Stimulated activated CD8-positive, alpha-beta memory T cell treated with anti-CD3 and anti-CD28 coated beads, Interleukin-4, amount 100 ng/mL, for 1 hour (primary cell): Measurements from ENCODE around the gene UGT1A1.

Source experiments
- DNase-seq, 2 donors: peaks; one replicate each; pipeline ENCODE4 v3.0.0-alpha.2; 2020; ENCODE audit warnings: low read depth in 2 of 2, low spot score in 1 of 2

UGT1A1 gene

DNA sequence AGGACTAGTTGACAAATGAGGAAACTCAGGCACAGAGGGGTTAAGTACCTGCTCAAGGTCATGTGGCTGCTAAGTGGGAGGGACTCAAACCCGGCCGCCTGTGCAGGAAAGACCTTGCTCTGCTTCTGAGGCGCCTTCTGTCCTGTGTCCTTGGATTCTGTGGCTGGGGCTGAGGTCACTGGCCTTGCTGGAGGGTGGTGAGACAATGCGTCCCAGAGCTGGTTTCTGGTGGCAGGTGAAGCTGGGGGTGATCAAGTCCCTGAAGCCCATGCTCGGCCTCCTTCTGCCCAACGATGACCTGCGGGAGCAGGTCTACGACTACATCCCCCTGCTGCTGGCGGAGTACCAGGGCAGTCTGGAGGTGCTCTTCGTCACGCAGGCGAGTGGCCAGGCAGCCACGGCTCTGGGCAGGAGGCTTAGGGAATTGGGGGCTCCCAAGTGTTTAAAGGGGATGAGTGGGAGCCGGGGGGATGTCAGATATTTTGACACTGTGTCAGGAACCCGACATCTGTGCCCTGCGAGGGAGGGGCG is 34.1 kb downstream of the UGT1A1 start:
- DNase-seq = no peak

DNA sequence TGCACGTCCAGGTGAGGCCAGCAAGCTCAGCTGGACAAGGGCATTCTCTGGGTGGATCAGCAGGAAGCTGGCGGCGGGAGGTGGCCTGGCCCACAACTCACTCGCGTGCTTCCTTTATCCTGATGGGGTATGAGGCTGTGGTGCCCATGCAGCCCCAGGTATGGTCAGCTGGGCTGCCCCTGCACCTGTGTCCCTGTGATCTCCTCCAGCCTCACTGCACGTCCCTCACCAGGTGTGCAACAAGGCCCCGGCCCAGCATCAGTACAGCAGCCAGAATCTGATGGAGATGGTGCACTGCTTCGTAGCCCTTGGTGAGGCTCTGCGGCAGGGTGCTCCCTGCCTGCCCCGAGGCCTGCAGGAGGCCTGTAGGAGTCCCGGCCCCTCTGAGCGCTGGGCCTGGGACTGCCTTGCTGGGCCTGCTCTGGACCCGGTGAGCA is 35.7 kb downstream of the UGT1A1 start:
- DNase-seq = no peak

DNA sequence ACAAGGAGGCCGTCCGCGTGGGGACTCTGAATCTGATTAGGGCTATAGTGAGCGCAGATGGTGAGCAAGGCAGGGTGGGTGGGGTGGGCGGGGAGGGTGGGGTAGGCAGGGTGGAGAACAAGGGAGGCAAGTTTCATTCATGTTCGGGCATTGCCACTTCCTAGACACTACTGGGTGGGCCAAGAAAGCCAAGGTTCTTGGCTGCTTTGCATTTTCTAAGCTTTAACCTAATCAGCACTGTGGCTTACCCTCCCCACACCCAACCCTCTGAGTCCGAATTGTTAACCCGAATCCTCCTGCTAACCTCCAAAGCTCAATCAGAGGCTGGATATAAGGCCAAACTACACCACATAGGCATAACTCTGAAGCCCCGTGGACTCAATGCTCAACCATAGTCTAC is 36.2 kb downstream of the UGT1A1 start:
- DNase-seq = no peak

DNA sequence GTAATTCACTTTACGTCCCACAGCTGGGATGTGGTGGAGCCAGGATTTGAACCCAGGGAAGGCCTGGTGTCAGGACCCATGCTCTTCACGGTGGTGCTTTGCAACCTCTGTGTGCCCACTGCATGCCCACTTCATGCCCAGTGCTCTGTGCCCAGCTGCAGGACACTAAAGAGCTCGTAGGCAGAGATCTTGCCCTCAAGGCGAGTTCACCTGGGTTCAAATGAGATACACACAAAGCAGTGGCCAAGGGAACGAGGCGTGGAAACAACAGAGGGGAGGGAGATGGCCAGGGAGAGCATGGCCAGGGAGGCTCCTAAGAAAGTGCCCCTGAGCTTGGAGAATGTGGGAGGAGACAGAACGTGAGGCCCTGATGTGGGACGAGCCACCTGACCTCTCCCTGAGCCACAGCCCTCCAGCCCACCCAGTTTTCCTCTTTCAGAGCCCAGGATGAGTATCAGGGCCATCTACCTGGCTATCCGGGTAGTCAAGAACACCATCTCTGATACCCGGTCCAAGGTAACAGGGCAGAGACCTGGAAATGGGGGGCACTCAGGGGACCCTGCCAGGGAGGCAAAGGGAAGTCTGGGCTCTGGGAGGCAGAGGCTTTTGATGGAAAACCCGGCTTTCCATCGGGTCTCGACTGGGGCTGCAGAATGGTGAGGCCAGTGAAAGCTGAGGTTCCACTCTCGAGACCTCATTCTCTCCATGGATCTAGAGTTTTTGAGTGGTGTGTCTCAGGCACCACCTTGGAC is 38.4 kb downstream of the UGT1A1 start:
- DNase-seq = no peak

DNA sequence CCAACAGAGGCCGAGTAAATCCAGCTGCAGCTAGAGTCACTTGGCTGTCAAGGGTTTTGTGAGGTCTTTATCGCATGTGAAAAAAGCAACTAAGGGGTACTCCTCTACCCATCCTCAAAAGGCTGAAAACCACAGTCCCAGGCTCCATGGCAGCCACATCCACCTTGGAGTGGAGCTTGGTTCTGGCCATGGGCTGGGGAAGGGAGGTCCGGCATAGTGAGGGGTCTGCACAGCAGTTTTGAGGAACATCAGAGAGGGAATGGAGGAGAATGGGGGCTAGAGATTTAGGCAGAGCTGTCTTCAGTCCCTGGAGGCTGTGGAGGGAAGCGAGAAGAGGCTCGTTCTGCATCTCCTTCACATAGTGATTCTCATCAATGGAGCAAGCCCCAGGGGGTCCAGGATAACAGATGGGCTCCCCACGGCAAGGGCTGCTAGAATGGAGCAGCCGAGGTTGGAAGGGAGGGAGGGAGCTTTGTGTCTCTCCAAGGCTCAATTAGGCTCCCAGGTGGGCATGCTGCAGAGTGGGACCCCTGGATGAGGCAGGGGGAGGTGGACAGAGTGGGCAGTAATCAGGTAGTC is 39.1 kb downstream of the UGT1A1 start:
- no peak for DNase-seq

DNA sequence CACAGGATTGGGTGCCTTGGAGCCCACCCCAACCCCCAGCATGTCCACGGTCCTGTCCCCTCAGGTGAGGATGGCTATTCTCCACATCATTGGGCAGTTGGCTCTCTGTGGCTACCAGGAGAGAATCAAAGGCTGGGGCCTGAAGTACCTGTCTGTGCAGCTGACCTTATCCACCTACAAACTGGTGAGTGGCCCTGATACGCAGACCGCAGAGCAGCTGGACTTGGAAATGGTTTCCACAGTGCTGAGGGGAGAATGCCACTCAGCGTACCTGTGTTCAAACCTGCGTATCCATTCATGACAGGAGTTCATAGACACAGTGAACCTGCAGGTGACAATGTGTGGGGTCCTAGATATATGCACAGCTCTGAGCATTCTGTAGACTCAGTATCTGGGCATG is 39.6 kb downstream of the UGT1A1 start:
- DNase-seq = no peak

DNA sequence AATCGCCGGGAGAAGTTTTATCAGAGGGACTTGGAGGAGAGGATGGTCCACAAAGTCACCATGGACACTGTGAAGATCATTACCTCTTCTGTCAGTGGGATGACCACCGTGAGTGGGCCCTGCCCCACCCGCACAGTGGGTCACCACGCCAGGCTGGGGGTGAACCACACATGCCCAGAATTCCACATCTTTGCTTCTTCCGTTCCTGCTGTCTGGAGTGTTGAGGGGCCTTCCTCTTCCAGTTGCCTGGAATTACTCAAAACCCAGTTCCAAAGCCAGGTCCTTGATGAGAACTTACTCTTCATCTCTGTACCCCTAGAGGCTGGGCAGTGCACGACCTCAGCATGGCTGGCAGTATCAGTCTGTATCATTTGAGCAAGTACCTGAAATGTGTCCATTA is 40.1 kb downstream of the UGT1A1 start:
- DNase-seq = no peak

DNA sequence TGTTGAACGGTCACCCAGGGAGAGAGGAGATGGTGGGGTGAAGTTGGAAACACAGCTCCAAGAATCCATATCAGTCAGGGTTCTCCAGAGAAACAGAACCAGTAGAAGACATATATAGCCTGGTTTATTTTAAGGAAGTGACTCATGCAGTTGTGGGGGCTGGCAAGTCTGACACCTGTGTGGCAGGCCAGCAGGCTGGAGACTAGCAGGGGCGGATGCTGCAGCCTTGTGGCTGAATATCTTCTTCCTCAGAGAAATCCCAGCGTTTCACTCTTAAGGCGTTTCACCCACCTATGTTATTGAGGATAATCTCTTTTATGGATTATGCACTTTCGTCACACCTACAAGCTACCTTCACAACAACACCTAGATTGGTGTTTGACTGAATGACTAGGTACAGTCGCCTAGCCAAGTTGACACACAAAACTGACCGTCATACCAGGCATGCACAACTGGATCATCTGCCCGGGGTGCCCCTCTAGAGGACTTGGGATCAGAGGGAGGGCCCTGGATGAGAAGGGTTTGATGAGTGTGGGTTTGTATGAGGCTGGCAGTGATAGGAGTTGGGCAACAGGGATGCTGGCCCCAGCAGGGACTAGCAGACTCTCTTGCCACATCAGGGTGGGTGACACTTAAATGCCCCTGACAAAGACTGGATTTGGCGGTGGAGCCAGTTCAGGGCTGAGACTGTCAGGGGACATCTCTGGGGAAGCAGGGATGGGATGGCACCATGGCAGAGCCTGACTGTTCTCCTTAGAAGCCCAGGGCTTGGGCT is 41.5 kb downstream of the UGT1A1 start:
- DNase-seq = no peak

DNA sequence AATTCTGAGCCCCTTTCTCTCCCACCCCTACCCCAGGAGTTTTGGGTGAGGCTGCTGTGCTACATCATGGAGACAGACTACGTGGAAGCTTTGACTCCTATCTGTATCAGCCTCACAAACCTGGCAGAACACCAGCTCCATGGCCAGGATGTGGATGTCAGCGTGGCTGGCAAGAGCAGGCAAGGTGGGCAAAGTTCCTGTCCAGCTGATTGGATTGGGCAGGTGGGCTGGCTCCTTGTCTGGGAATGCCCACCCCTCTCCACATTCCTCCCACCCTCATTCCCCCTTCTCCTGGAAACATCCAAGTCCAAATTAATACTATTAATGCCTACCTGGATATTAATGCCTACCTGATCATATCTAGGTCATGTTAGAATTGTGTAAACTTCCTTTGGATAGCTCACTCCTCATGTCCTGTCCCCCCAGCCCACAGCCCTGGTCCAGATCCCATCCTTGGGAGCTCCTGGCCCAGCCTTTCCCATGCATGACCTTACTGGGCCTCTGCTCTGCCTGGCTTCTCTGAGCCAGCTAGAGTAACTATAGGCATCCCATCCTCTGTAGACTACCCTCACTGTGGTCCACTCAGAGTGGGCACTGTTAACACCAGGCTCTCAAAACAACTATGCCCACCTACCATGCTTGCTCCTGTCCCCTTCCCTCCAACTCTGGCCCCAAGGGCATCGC is 42.2 kb downstream of the UGT1A1 start:
- DNase-seq = no peak

DNA sequence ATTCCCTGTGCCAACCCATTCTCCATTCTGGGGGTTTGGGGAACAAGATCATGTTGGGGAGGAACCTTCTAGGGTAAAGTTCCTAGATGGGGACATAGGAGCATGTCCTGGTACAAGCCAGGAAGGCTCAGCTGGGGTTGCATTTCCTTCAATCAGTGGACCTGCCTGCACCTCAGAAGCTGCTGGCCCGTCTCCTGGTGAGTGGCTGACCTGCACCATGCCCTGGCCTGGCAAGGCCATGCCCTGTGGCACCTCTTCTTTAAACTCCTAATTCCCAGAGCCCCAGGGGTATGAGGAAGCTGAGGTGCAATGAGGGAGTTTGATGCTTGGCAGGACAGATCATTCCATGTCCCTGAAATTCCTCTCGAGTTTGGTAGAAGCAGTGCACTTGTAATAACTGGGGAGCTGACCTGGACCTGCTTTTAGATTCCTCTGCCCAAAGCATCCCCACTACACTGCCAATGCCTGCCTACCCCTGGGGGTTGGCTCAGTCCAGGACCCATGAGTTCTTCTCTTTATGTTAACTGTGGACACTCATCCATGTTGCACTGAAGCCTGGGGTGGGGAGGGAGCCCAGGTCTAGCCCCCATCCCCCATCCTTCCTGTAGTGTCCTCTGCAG is 43.3 kb downstream of the UGT1A1 start:
- no peak for DNase-seq

DNA sequence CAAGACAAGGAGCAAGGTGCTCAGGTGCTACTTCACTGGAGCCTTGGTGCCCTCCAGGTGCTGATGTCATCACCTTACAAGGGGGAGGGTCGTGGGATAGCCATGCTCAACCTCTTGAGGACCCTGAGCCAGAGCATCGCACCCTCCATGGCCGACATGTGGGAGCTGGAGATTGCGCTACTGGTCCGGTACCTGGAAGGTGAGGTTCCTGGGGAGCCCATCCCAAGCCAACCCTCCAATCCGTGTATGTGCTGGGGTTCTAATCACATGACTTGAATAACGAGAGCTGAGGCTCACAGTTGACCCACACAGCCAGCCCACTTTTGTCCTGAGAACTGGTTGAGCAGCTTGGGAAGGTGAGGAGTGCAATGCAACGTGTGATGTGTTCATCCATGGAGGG is 43.9 kb downstream of the UGT1A1 start:
- no peak for DNase-seq

DNA sequence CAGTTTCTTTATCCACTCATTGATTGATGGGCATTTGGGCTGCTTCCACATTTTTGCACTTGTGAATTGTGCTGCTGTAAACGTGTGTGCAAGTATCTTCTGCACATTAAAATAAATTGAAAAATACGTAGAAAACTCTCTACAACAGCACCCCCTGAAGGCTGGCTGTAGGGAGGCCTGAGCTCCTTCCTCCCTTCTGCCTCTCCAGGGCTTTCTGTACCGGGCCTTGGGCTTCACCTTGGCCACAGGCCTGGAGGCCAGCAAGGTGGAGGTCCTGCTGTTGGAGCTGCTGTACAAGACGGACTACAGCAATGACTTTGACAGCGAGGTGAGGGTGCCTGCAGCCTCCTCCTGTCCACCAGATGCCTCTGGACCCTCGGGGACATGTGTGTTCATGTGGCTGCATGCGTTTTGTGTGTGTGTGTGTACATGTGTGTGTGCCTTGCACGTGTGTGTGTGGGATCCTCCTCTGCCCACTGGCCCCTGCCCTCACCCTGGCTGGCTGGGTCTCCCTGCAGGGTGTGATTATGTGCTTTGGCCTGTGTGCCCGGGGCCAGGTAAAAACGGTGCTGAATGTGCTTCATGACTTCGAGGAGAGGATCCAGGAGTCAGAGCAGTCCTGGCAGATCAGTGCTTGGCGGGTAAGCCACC is 47.3 kb downstream of the UGT1A1 start:
- DNase-seq = no peak

DNA sequence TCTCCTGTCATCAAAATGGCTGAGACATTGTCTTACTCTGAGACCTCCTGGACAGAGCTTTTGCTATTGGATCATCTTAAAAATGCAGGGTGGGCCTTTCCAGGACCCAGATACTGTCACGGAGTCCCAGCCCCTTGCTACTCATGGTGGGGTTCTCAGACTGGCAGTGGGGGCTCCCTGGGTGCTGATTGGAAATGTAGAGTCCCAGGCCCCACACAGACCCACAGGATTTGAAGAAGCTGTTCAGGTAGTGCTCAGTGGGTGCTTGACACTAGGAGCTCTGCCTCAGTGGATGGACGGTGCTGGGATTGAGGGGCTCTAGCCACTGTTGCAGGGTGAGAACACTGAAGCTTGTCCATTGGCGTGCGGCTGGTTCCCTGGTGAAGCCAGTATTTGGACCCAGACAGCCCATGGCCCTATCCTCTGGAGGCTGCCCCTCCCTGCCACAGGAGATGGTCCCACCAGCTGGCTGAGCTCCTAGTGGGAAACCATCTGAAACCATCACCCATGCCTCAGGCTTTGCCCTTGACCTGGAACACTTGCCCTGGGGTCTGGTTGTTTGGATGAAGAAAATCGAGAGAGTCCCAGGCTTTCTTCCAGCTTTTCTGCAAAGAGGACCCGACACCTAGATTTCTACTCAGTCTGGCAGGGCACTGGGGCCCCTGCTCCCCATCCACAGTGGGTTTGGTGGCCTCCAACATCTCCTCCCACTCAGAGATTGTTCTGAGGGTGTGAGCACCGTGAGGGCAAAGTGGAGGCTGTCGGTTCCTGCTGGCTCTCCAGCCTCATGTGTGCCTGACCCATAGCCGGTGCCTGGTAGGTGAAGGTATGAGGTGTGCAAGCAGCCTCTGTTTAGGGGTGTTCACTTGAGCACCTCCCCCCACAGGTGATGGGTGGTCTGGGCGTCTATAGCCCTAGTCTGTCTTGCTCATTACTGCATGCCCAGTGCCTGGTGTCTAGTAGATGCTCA is 48.2 kb downstream of the UGT1A1 start:
- no peak for DNase-seq

DNA sequence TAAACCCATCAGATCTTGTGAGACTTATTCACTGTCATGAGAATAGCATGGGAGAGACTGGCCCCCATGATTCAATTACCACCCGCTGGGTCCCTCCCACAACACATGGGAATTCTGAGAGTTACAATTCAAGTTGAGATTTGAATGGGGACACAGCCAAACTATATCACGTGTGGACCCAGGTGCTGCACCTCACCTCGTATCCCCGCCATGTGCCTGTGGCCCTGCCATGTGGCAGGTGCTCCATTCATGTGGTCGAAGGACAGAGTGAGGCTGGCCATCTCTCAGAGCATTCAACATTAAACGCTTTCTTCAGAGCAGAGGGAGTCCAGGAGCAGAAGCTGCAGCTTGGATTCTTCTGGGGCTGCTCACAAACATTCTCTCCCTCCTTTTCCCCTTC is 50.3 kb downstream of the UGT1A1 start:
- no peak for DNase-seq

DNA sequence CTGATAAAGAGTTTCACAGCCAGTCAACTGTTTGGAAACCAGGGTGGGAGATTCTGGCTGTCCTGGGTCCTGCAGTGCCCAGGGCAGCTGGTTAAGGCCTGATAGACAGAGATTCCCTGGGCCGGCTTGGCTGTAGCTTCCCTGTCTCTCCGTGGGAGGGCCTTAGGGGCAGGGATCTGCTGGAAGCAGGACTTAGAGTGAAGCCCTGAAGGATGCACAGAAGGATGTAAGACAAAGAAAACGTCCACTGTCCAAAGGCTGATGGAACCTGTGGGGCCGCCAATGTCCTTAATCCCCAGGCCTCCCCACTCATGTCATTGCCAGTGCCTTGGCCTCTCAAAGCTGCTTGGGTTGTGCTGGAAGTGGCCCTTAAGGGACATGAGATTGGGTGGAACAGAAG is 51.0 kb downstream of the UGT1A1 start:
- DNase-seq = no peak

DNA sequence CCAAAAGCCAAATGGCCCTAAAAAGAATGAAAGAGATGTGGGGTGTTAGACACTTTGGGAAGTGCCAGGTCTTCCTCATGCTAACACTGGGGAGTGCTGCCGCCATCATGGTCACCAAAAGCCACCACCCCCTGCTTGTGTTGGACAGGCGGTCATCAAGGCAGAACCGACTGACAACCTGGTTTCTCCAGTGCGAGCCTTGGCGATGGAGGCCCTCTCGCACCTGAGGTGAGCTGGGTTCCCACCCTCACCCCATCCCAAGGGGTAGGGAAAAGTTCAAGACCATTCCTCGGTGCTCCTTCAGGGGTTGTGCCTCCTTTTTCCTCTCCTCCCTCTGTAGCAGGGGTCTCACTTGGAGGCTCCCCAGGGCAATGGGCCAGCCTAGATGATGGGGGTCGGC is 51.7 kb downstream of the UGT1A1 start:
- DNase-seq = no peak

DNA sequence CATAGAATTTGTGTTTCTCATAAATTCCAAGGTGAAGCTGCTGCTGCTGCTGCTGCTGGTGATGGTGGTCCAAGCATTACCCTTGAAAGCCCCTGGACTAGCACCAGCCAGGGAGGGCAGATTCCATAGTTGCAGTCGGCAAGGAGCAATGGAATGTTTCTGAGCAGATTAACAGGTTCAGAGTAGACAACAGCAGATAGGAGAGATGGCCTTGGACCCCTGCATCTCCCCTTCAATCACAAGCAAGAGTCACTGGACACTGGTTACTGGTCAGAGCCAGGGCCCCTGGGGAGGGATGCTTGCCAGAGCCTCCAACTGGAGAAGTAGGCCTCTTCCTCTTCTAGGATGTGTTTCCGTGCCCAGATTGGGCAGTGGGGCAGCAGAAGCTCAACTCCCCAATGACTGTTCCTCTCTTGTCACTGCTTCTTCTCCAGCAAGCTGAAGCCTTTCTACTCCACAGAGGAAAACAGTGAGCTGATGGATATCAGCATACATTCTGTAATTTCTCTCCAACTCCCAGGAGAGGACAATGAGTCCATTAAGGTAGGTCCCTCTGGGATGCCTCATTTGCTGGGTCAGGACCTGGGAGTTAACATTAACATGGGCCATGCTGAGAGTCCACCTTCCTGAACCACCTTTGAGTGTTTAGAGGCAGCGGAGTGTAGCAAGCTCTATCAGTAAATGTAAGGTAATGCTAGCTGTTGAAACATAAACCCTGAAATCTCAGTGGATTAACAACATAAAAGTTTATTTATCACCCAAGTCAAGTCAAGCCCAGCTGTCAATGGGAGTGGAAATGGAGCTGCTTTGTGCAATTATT is 53.4 kb downstream of the UGT1A1 start:
- DNase-seq = no peak

DNA sequence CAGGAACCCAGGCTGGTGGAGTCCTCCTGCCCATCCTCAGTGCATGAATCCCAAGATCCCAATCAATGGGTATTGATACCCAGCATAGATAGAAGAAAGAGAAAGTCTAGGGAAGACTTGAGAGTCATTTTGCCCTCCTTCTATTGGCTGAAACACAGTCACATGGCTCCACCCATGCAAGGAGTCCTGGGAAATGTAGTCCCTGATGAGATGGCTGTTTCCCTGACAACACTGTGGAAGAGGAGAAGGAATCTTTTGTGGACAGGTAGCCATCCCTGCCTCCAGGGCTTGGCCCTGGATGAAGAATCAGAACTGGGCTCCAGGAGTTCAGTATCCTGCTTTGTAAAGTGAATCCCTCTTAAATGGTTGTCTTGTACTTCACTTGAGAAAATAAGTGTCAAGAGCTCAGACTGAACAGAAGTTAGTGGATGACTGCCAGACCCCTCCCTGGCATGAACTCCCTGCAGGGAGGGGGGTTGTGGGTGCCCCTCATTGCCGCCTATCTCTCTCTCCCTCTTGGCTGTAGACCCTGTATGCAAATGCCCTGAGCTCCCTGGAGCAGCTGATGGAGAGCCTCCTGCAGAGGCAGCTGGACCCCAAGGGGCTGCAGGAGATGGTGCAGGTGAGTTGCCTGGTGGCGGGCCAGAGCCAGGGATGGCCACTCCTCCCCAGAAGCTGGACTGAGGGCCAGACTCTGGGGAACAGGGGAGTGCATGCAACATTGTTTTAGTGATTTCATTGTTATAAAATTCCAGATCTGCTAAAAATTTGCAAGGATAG is 54.2 kb downstream of the UGT1A1 start:
- no peak for DNase-seq
